Posterior cingulate gyrus (tissue), 11 donors: ENCODE results near the gene NEDD4.
"Not testable (repeated sequence)": the region's sequence is repeated elsewhere in the genome, so short reads cannot be mapped to it uniquely, and the experiment has no call there.

ENCODE experiments used
- DNase-seq, 10 donors: peaks; one replicate each; pipeline versions ENCODE4 v3.0.0 to v3.0.0-alpha.2; 2020 to 2021; ENCODE audit warnings: mixed read lengths in 3 of 10
- intact Hi-C: fragments of 100-400 bp; cut with DNase I; formaldehyde crosslinking; loops from one replicate; pipeline ENCODE4 v1.15.1; 2023

The NEDD4 gene

DNA sequence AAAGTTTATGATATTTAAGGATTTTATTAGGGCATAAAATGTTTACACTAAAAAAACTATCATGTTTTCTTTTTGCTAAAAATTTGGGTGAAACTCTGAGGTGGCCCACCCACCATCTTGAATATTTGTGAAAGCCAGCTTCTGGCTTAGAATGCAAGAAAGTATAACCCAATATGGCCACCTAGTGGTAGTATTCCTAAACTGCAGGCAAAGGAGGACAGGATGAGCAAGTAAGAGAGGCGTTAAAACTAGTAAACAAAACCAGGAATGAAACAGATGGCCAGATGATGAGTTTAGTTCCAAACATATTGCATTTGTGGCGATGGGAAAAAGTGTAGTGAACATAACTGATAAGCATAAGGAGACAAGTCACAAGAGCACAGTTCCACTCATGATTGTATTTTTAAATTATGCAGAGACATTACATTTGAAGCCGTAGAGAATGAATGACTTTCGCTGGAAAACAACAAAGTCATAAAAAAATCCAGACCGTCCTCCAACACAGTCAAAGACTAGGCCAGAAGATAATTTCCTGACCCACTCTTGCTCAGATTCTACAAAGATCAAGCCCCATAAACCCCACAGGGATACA is 147.2 kb downstream of the NEDD4 start:
- peak in 2 of 10 donors; percentile 5 to 24 for DNase-seq

GRCh38 chr15:55842897-55843296 is 150.5 kb downstream of the NEDD4 start:
- not testable (repeated sequence) for DNase-seq
- intact Hi-C loops: loop anchor here (10.0 kb wide), 1 partner anchor 318 kb away; no protein-coding TSS in a partner anchor

More for the DNA sequence above, 147.2 kb downstream of the NEDD4 start:
- intact Hi-C loops: loop anchor here (2.0 to 10.0 kb wide), 2 partner anchors 197 to 321 kb away; no protein-coding TSS in a partner anchor

- no peak for DNase-seq
- intact Hi-C loops: no loop called here
These were observed 157.5 kb downstream of the NEDD4 start for GRCh38 chr15:55835866-55836265.

GRCh38 chr15:55834331-55834730 is 159.1 kb downstream of the NEDD4 start:
- DNase-seq: no peak
- intact Hi-C loops: no loop called here

DNA sequence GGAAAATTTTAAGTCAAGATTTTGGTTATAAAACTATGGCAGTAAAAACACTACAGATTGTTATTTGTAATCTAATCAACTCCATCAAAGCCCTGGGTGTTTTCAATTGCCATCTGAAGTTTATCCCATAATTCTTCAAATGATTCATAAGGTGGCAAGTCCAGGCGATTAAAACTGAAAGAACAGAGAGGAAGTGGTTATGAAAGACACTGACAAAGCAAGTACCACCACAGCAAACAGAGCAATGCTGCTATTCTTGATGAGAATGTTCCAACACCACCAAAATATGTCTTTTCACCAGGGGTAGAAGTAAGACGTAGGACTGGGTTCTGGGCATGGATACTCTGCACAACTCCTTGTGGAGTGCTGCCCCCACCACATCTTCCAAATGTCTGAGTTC is 163.6 kb downstream of the NEDD4 start:
- DNase-seq: no peak
- intact Hi-C loops: no loop called here

- no peak for DNase-seq
- intact Hi-C loops: no loop called here
These were observed 165.5 kb downstream of the NEDD4 start for GRCh38 chr15:55827955-55828354.

DNA sequence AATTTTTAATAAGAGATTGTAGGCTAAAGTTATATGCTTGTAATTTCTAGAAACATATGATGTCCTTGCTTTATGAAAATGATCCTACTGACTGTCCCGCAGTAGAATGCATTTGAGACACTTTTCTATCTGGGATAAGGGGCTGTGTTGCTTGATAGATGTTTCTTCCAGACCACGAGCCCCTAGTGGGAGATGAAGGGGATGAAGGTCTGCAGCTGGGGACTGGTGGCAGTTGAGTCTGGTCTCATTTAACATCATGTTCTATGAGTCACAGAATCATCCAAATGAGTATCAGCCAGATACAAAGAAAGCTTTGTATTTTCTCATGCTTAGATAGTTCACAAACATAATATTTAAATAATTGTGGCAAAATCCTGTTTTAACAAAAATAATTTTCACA is 166.2 kb downstream of the NEDD4 start:
- DNase-seq: no peak
- intact Hi-C loops: no loop called here

- DNase-seq: peak in 1 of 10 donors; percentile 22
- intact Hi-C loops: no loop called here
These were observed 168.4 kb downstream of the NEDD4 start for GRCh38 chr15:55824857-55825613.

DNA sequence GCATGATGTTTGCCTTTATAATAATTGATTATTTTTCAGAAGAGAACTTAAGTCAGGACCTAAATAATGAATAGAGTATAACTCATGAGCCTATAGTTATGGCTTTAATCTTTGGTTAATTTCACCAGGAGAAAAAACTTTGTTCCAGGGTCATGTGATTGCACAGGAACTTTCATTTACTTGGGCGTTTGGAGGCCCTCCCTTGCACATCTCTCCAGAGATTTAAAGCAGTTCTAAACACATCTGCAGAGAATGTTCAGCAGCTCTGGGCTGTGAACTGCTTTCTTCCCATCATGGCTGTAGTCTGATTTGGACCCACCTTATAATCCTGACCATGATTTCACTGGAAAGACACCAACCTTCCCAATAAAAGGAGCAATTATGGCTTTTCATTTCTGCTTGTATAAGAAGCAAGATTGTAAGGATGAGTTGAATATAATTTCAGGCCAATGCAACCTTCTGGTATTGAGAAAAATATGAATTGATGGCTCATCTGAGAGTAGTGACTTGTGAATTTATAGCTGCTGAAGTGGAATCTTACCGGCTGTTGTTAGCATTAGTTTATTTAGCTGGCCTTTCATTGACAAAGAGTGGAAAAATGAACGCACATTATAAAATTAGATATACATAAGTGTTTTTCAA is 169.6 kb downstream of the NEDD4 start:
- intact Hi-C loops: no loop called here
- no peak for DNase-seq

DNA sequence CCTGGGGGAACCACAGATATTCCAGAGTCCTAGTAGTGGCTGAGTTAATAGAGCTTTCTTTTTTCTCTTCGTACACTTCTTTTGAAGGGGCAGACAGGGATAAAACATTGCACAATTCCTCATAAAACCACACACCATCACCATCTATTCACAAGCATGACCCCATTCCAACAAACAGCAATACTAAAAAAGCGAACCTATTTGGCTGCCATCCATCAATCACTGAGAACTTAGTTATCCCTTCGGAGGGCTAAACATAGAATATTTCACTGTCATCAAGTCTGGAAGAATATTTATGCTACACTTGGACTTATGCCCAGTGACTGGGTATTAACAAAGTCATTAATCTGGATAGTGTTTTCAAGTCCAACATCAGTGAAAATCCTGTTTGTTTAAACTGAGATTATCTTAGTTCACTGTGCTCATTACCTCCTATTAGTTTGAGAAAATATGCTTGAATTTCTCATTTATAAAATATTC is 170.2 kb downstream of the NEDD4 start:
- intact Hi-C loops: no loop called here

DNA sequence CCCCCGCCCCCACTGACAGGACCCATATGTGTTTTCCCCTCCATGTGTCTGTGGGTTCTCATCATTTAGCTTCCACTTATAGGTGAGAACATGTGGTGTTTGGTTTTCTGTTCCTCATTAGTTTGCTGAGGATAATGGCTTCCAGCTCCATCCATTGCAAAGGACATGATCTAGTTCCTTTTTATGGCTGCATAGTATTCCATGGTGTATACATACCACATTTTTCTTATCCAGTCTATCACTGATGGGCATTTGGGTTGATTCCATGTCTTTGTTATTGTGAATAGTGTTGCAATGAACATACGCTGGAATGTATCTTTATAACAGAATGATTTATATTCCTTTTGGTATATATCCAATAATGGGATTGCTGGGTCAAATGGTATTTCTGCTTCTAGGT is 171.7 kb downstream of the NEDD4 start:
- intact Hi-C loops, DNase-seq: not testable (repeated sequence)

More for the DNA sequence above, 170.2 kb downstream of the NEDD4 start:
- DNase-seq: no peak

DNA sequence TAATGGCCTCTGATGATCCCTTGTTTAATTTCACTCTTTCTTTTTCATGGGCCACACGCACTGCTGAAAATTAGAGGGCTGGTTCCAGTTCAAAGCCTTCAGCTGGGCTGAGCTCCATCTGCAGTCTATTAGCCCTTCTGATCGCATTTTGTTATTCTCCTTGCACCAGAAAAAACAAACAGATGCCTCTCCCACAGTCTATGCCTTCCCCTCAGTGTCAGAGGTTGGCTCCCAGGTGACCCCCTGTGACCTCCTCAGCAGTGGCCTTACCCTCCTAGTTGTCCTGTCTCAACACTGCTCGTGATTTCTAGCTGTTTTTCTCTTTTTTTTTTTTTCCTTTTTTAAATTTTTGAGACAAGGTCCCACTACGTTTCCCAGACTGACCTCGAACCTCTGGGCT is 173.4 kb downstream of the NEDD4 start:
- intact Hi-C loops: no loop called here
- no peak for DNase-seq

- DNase-seq: no peak
These were observed 173.9 kb downstream of the NEDD4 start for GRCh38 chr15:55819397-55820034.

GRCh38 chr15:55816017-55816416 is 177.4 kb downstream of the NEDD4 start:
- intact Hi-C loops: no loop called here
- no peak for DNase-seq

More at GRCh38 chr15:55819397-55820034, 173.9 kb downstream of the NEDD4 start:
- intact Hi-C loops: no loop called here

DNA sequence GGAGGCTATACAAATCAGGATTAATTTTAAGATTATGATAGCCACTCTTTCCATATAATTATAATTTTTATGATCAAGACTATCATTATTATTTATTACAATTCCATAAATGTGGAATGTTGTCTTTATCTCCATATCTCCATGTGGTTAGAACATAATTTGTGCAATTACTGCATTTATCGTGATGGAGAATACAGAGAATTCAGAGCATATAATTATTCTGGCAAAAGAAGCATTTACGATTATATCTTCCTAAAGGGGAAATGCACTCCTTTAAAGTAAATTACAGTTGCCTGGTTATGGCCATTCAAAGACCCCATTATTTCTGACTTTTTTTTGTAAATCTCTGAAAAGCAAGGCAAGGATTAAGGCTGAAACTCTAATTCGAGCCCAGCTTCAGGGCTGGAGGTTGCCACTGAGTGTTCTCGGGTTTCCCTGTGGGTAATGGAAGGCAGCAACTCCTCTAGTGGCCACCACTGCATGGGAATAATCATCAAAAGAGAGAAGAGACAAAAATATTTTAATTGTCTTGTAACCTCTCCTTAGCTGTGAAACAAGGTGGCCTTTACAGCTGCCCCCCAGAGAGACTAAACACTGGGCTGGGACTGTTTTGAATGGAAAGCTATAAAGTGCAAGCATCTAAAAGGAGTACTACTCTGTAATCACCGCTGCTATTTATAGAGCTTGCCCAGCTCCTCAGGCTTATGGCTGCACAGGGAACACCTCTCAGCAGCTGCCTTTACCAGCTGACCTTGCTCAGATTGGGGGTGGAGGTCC is 190.6 kb downstream of the NEDD4 start:
- DNase-seq: no peak
- intact Hi-C loops: no loop called here

- intact Hi-C loops: no loop called here
- DNase-seq: no peak
These were observed 193.2 kb downstream of the NEDD4 start for GRCh38 chr15:55800216-55800615.

GRCh38 chr15:55799291-55800212 is 193.9 kb downstream of the NEDD4 start:
- peak in 2 of 10 donors; percentile 15 to 68 for DNase-seq

DNA sequence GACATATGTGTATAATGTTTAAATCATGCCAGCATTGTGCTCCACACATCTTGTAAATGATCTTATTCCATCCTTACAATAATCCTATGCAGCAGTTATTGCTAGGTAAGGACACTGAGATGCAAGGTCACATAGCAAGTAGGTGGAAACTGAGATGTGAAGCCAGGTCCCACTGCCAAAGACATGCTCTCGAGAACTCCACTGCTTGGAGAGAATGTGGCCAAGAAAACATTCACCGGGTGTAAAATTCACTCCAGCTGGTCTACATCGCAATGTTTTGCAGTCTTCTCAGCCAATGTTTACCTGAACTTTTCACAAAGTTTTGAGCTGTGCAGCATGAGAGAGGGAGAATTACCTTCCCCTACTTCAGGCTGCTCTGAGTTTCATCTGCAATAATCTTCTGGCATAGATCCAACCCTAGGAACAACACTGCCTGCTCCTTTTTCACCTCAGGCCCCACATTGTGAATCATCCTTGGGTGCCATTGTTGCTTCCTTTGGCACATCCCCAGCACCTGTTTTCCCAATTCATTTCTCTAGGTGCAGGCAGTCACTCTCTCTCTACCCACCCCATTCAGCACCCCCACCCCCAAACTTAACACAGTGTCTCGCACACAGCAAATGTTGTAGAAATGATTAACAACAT is 197.0 kb downstream of the NEDD4 start:
- intact Hi-C loops: no loop called here
- DNase-seq: no peak

More at GRCh38 chr15:55799291-55800212, 193.9 kb downstream of the NEDD4 start:
- intact Hi-C loops: no loop called here
